T-helper 22 cell (primary cell): ENCODE measurements around the gene CFAP97D1.

Experiments used
- DNase-seq: peaks from one replicate; pipeline ENCODE4 v3.0.0-alpha.2; 2020; ENCODE audit warnings: low read depth

The CFAP97D1 gene

DNA sequence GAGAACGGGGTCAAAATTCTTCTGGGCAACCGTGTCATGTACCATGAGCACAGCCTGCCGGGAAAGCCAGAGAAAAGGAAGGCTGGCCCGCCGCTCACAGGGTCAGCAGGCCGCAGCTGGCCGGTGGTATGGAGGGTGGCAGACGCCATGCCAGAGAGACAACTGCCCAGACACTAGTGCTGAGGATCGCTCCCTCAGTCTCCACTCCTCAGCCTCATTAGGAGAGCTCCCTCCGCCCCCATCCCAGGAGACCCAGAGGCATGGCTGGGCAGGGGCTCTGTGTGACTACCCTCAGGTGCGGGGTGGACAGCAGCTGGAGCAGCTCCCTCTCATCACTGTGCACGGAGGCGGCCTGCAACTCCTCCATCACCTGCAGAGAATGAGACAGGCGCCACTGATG is 49.5 kb downstream of the CFAP97D1 start:
- no peak for DNase-seq

DNA sequence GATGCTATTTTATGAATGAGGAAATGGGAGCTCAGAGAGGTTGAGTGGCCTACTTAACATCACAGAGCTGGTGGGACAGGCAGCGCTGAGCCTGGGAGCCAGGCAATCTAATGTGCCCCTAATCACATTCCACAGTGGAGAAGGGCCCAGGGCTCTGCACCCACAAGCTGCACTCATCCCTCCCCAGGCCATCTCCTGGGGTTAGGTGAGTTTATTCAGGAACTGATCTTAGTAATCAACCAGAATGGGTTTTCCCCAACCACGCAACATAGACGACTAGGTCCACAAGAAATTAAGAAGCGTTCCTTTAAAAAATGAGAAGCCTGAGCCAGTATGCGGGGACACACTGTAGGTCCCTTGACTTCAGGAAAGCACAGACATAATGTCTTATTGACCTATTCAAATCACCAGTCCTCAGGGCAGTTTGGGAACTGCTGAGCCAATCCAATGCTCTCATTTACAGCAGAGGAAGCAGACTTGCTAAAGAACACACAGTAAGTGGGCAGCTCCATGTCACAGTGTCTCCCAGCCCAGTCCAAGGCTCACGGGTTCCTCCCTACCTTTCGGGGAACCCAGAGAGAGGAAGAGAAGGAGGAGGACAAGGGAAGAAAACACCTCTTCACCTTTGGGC is 50.4 kb downstream of the CFAP97D1 start:
- DNase-seq = no peak

DNA sequence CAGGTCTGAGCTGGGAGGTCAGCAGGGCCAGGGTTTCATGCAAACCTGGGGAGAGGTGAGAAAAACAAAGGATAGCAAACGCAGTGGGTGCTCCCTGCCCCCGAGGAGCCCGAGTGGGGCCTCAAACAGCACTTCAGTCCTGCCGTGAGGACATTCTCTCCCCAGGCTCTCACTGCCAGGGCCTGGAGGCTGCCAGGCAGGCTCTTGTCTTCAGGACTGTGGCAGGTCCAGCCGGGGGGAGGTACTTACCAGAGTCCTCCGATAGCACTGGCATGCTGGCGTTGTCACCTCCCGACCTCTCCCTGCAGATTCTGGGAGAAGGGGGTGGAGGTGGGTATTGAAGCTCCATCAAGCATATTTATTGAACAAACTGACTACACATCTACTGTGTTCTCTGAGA is 51.4 kb downstream of the CFAP97D1 start:
- DNase-seq = no peak

DNA sequence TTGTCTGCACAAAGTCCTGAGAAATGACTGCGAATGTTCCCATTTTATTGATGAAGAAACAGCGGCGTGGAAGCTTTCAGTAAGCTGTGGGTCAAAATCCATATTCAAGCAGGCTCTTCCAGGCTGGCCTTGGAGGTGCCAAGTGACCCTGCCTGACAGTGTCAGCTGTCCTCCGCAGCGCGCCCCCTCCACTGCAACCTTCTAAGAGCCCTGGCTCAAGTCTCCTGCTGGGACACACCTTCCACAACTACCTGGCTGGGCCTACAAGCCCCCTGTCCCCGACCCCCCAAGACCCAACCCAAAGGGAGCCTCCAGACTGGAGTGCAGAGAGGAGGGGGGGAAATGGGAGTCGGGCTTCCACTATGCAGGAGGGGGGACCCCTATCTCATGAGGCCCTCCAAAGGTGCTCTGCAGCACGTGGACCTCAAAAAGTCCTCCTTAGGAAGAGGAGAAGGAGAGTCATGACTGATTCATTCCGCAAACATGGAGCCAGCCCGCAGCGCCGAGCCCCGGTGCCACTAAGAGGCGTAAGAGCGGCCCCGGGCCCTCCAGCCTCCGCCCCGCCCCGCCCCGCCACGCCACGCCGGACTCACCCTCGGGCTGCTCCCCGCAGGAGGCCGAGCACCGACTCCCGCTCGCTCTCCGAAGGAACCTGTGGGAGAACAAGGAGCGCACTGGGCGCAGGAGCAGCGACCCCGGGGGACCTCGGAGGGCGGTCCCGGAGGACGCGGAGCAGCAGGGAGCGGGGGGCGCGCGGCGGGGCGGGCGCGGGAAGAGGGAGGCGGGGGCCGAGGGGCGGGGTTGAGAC is 52.1 kb downstream of the CFAP97D1 start:
- DNase-seq = no peak

DNA sequence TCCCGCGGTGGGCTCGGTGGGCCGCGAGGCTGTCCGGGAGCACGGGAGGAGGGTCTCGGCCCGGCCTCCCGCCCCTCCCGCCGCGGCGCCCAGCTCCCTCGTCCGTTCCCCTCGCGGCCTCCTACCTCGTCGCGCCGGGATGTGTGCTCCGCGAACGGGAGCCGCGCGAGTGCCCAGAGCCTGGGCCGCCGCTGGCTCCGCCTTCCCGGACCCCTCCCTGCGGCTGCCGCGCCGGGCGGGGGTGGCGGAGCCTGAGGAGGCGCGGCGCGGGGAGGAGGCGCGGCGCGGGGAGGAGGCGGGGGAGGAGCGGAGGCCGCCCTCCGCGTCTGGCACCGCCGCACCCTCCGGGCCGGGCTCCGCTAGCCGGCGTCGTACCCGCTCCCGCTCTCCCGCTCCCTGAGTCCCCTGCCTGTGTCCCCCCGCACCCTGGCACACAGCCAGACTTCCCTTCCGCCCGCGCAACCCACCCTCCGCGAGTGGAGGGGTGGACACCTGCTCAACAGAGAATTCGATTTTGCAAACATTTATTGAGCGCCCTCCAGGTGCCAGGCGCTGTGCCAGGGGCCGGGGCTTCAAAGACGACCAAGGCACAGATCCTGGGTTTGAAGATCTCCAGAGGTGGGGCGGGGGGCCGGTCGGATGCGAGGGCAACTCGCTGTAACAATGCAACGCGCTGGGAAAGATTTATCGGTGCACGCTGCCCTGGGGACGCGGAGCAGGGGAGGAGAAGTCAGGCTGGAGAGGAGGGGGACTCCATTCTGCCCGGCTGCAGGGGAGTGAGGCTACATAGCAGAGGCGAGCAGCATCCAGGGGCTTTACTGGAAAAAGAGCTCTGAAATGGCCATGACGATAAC is 53.0 kb downstream of the CFAP97D1 start, which contains the start of gene MPP3:
TSS of gene MPP3 (minus strand) at position 171 of the 854 bp plus-strand sequence. CDS start 1,240 bp downstream, outside the sequence.
- DNase-seq = peak; percentile 39

DNA sequence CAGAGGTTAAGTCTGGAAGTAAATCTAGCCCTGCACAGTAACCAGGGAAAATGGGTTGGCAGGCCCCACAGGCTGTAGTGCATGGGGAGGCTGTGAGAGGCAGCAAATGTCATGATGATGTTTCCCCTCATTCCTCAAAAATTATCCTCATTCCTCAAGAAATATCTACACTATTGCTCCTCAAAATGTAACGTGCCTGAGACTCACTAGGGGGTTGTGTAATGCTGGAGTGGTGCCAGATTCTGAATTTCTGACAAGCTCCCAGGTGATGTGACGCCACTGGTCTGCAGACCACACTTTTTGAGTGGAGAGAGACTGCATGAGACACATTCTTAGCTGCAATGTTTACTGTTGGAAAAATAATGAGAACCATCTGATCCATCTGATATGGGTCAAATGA is 53.9 kb downstream of the CFAP97D1 start:
- DNase-seq = no peak
